ENCODE results near the gene RHO. TPM values are rescaled to one million over a fixed set of nuclear protein-coding genes. Genes with fewer than 3 reads are reported as not detected.
A peak's percentile ranks its signal among the peaks of the same experiment; 100 is the strongest.

The RHO gene
- total and polyA plus RNA-seq, 10 of the 15 experiments (the other 5 are each of a cell fraction or from before 2014, with no cell fraction given), result not detected

GRCh38 chr3:129567939-129568338, 39.5 kb downstream of the RHO start:
- Histone ChIP-seq H3K36me3 (ENCODE audit: control insufficient read depth in 2 of 2, insufficient read depth in 2 of 2, low read length in 1 of 2) (no peaks in the 10 kb centered on the region), H3K4me1 (ENCODE audit: control insufficient read depth, insufficient read depth, low read length) (no peaks in the 10 kb centered on the region), H3K9ac (ENCODE audit: control insufficient read depth, insufficient read depth, low read length) (no peak overlapping the region), H3K79me2 (ENCODE audit: control insufficient read depth, insufficient read depth, low read length) (no peaks in the 10 kb centered on the region), H3K4me3 (no peak overlapping the region), H3K27ac (ENCODE audit: control insufficient read depth, insufficient read depth) (no peak overlapping the region), H3K9me3 (replicated peaks; ENCODE audit: control insufficient read depth, insufficient read depth, low read length) (no peaks in the 10 kb centered on the region), H3K27me3 (replicated peaks in 1 of 2; ENCODE audit: control insufficient read depth in 2 of 2, insufficient read depth in 2 of 2, low read length in 1 of 2) (no peaks in the 10 kb centered on the region), H2AFZ (ENCODE audit: control insufficient read depth, low read depth, low read length) (no peak overlapping the region), H4K20me1 (ENCODE audit: control insufficient read depth, insufficient read depth) (no peaks in the 10 kb centered on the region), H3K4me2 (ENCODE audit: control insufficient read depth, insufficient read depth) (no peak overlapping the region)
- CTCF ChIA-PET, result no interaction called here
- RAD21 ChIA-PET (ENCODE audit: unreplicated experiment), result interaction anchor here (1.7 kb wide), 1 partner anchor 78 kb away, joined by 4 read pairs; no protein-coding TSS in a partner anchor
- TF ChIP-seq ZNF384 (IDR thresholded peaks at IDR 0.05; ENCODE audit: borderline replicate concordance, low read depth, low read length) (peak; percentile 41; the same call in 1 of the 2 replicates), TCF3 (IDR thresholded peaks at IDR 0.05; ENCODE audit: borderline replicate concordance, insufficient read depth, low read depth, low read length) (no peak)
- FAIRE-seq (no peak), ATAC-seq (no peak), DNase-seq (ENCODE audit: low read depth, low spot score) (no peak)
- POLR2A ChIA-PET, result no interaction called here
- 25% methylated on average over 2 of the region's 6 CpGs for WGBS (ENCODE audit: insufficient coverage, insufficient replicate concordance, low lambda C conversion rate, missing lambda C conversion rate)
- no TSS peak for BruUV-seq (replicated peaks)
- SMC1A ChIA-PET (ENCODE audit: uncharacterized antibody, unreplicated experiment), result no interaction called here
- intact Hi-C loops (cut with micrococcal nuclease; ENCODE audit: unreplicated experiment), result no loop called here
- in situ Hi-C loops (cut with MboI), result no loop called here

DNA sequence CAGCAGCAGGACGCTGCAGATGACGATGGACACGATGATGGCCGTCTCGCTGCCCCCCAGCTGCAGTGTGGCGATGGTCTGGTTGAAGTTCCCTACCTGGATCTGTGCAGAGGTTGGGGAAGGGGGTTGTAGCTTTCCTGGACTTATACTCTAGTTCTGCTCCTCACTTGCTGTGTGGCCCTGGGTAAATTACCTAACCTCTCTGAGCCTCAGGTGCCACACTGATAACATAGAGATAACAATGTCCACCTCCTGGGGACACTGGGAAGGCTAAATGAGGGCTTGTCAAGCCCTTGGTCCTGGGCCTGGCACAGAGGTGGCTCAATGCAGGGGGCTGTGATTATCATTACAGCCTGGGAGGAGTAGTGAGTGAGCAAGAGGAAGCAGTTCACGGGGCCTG, 41.4 kb downstream of the RHO start:
- H3K79me2 ChIP-seq (ENCODE audit: control insufficient read depth, insufficient read depth, low read length), result no peaks in the 10 kb centered on the region
- no peak overlapping the region for H3K9ac ChIP-seq (ENCODE audit: control insufficient read depth, insufficient read depth, low read length)
- H2AFZ ChIP-seq (ENCODE audit: control insufficient read depth, low read depth, low read length), result no peak overlapping the region
- H3K27me3 ChIP-seq (replicated peaks in 1 of 2; ENCODE audit: control insufficient read depth in 2 of 2, insufficient read depth in 2 of 2, low read length in 1 of 2), result no peaks in the 10 kb centered on the region
- H3K36me3 ChIP-seq (ENCODE audit: control insufficient read depth in 2 of 2, insufficient read depth in 2 of 2, low read length in 1 of 2), result no peaks in the 10 kb centered on the region
- FAIRE-seq (no peak), DNase-seq (ENCODE audit: low read depth, low spot score) (no peak), ATAC-seq (no peak)
- intact Hi-C loops (cut with micrococcal nuclease; ENCODE audit: unreplicated experiment) (no loop called here), in situ Hi-C loops (cut with MboI) (no loop called here)
- WGBS (ENCODE audit: insufficient coverage, insufficient replicate concordance, low lambda C conversion rate, missing lambda C conversion rate), result 60% methylated on average over 7 of the region's 7 CpGs
- BruUV-seq (replicated peaks), result no TSS peak
- H4K20me1 ChIP-seq (ENCODE audit: control insufficient read depth, insufficient read depth), result no peaks in the 10 kb centered on the region
- RAD21 ChIA-PET (ENCODE audit: unreplicated experiment), result no interaction called here
- no peaks in the 10 kb centered on the region for H3K9me3 ChIP-seq (replicated peaks; ENCODE audit: control insufficient read depth, insufficient read depth, low read length)
- no peak overlapping the region for H3K27ac ChIP-seq (ENCODE audit: control insufficient read depth, insufficient read depth)
- no peaks in the 10 kb centered on the region for H3K4me1 ChIP-seq (ENCODE audit: control insufficient read depth, insufficient read depth, low read length)
- no peak for TF ChIP-seq GATAD2B (conservative IDR thresholded peaks at IDR 0.05; ENCODE audit: low read depth)
- no peak for TF ChIP-seq KAT2A (conservative IDR thresholded peaks at IDR 0.05; ENCODE audit: control insufficient read depth, low read depth, low read length)
- no peak for TF ChIP-seq ZNF592 (IDR thresholded peaks at IDR 0.05)
- no peak for TF ChIP-seq IRF4 (IDR thresholded peaks at IDR 0.05; ENCODE audit: low read depth, low read length)
- no peak for TF ChIP-seq TARDBP (IDR thresholded peaks at IDR 0.05; ENCODE audit: borderline replicate concordance)
- TF ChIP-seq ASH2L (IDR thresholded peaks at IDR 0.05; ENCODE audit: borderline replicate concordance, low read depth), result no peak
- TF ChIP-seq JUND (IDR thresholded peaks at IDR 0.05; ENCODE audit: low read depth, low read length), result no peak
- TF ChIP-seq BMI1 (IDR thresholded peaks at IDR 0.05; ENCODE audit: borderline replicate concordance), result no peak
- no peak for TF ChIP-seq ESRRA (IDR thresholded peaks at IDR 0.05; ENCODE audit: low read length)
- no peak overlapping the region for H3K4me3 ChIP-seq
- POLR2A ChIA-PET, result no interaction called here
- H3K4me2 ChIP-seq (ENCODE audit: control insufficient read depth, insufficient read depth), result no peak overlapping the region
- SMC1A ChIA-PET (ENCODE audit: uncharacterized antibody, unreplicated experiment), result no interaction called here
- CTCF ChIA-PET, result interaction anchor here (1.0 to 1.3 kb wide), 2 partner anchors 80 to 83 kb away, joined by 4 to 5 read pairs; no protein-coding TSS in a partner anchor

Data from GM12878 (cell line).